ENCODE measurements around the gene LIN7C. TPM values are rescaled to one million over a fixed set of nuclear protein-coding genes. Genes with fewer than 3 reads are reported as not detected.

LIN7C gene
- total RNA-seq, 3 donors from 2014 or later (not counting 1 experiment from before 2014, with no cell fraction given) = 16.4 to 25.3 (median 22.5) TPM

GRCh38 chr11:27514076-27514475 is 7.5 kb upstream of the LIN7C start:
- H3K27me3 ChIP-seq (ENCODE audit: control insufficient read depth, insufficient read depth, low read length) = no peaks in the 10 kb centered on the region
- no peak overlapping the region for H3K27ac Mint-ChIP-seq
- peaks cover 8 to 31% of the 10 kb centered on the region in 2 donors for H3K27me3 Mint-ChIP-seq (ENCODE audit: low read depth in 2 of 2)
- WGBS (ENCODE audit: insufficient coverage) = 94% methylated on average over 4 of the region's 4 CpGs
- H3K36me3 ChIP-seq (ENCODE audit: control insufficient read depth, insufficient read depth, low read length) = no peaks in the 10 kb centered on the region
- no peaks in the 10 kb centered on the region for H3K36me3 Mint-ChIP-seq
- intact Hi-C loops (cut with micrococcal nuclease) = no loop called here
- DNase-seq (no peak), ATAC-seq (no peak)
- H3K9me3 Mint-ChIP-seq = no peaks in the 10 kb centered on the region
- H3K4me3 Mint-ChIP-seq = no peak overlapping the region
- no peaks in the 10 kb centered on the region for H3K4me1 ChIP-seq (ENCODE audit: control insufficient read depth, insufficient read depth, low read length)
- H3K4me3 ChIP-seq (ENCODE audit: low read length) = no peak overlapping the region
- H3K27ac ChIP-seq (ENCODE audit: low read length) = no peak overlapping the region
- TF ChIP-seq, protein P1, sequence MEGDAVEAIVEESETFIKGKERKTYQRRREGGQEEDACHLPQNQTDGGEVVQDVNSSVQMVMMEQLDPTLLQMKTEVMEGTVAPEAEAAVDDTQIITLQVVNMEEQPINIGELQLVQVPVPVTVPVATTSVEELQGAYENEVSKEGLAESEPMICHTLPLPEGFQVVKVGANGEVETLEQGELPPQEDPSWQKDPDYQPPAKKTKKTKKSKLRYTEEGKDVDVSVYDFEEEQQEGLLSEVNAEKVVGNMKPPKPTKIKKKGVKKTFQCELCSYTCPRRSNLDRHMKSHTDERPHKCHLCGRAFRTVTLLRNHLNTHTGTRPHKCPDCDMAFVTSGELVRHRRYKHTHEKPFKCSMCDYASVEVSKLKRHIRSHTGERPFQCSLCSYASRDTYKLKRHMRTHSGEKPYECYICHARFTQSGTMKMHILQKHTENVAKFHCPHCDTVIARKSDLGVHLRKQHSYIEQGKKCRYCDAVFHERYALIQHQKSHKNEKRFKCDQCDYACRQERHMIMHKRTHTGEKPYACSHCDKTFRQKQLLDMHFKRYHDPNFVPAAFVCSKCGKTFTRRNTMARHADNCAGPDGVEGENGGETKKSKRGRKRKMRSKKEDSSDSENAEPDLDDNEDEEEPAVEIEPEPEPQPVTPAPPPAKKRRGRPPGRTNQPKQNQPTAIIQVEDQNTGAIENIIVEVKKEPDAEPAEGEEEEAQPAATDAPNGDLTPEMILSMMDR (IDR thresholded peaks at IDR 0.05) = no peak
- no peaks in the 10 kb centered on the region for H3K9me3 ChIP-seq (ENCODE audit: control insufficient read depth, insufficient read depth, low read length)
- H3K4me1 Mint-ChIP-seq = peaks cover 0 to 3% of the 10 kb centered on the region in 2 donors

DNA sequence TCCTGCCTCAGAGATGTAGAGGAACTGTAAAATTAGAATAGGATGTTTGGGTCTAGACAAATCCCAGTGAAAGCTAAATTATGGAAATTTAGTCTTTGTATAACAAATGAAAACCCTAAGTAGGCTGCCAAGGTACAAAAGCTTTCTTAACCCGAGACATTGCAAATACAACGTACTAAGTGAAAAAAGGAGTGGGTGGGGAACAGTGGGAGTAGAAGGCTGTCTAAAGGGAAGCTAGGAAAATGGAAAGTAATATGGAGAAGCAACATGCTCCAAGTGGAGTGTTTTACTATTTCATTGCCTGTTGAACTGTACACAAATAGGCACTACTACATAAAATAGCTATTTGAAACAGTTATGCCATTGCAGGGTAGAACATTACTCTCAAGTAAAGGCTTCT is 6.8 kb upstream of the LIN7C start:
- DNase-seq (no peak), ATAC-seq (no peak)
- Histone ChIP-seq H3K36me3 (ENCODE audit: control insufficient read depth, insufficient read depth, low read length) (no peaks in the 10 kb centered on the region), H3K27me3 (ENCODE audit: control insufficient read depth, insufficient read depth, low read length) (no peaks in the 10 kb centered on the region), H3K4me1 (ENCODE audit: control insufficient read depth, insufficient read depth, low read length) (no peaks in the 10 kb centered on the region), H3K27ac (ENCODE audit: low read length) (no peak overlapping the region), H3K4me3 (ENCODE audit: low read length) (no peak overlapping the region), H3K9me3 (ENCODE audit: control insufficient read depth, insufficient read depth, low read length) (no peaks in the 10 kb centered on the region)
- Mint-ChIP-seq H3K4me3 (no peak overlapping the region), H3K36me3 (no peaks in the 10 kb centered on the region), H3K27me3 (ENCODE audit: low read depth in 2 of 2) (peaks cover 5 to 25% of the 10 kb centered on the region in 2 donors), H3K9me3 (no peaks in the 10 kb centered on the region), H3K4me1 (peaks cover 0 to 6% of the 10 kb centered on the region in 2 donors), H3K27ac (no peak overlapping the region)
- WGBS (ENCODE audit: insufficient coverage) = 100% methylated on average over 2 of the region's 2 CpGs
- TF ChIP-seq, protein P1 (IDR thresholded peaks at IDR 0.05) = no peak
- intact Hi-C loops (cut with micrococcal nuclease) = no loop called here

DNA sequence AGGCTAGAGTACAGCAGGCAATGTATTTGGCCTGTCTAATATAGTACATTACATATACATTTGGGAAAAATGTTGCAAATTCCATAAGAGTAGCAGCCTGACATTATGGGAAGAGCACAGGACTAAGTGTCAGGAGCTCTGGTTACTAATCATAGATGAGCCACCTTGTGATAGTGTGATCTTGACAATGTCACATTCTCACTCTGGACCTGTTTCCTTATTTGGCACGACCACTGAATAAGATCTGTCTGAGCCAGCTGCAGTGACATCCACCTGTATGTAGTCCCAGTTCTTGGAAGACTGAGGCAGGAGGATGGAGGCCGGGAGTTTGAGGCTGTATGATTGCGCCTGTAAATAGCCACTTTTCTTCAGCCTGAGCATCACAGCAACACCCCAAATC is 5.7 kb upstream of the LIN7C start:
- H3K4me3 ChIP-seq (ENCODE audit: low read length) = no peak overlapping the region
- peaks cover 6 to 18% of the 10 kb centered on the region in 2 donors for H3K4me1 Mint-ChIP-seq
- 89% methylated on average over 2 of the region's 3 CpGs for WGBS (ENCODE audit: insufficient coverage)
- H3K27ac ChIP-seq (ENCODE audit: low read length) = no peak overlapping the region
- no peak overlapping the region for H3K27ac Mint-ChIP-seq
- no peaks in the 10 kb centered on the region for H3K36me3 ChIP-seq (ENCODE audit: control insufficient read depth, insufficient read depth, low read length)
- no peaks in the 10 kb centered on the region for H3K27me3 ChIP-seq (ENCODE audit: control insufficient read depth, insufficient read depth, low read length)
- DNase-seq (no peak), ATAC-seq (no peak)
- peaks cover 0 to 3% of the 10 kb centered on the region in 2 donors for H3K9me3 Mint-ChIP-seq
- no peaks in the 10 kb centered on the region for H3K36me3 Mint-ChIP-seq
- TF ChIP-seq, protein P1 (IDR thresholded peaks at IDR 0.05) = no peak
- intact Hi-C loops (cut with micrococcal nuclease) = no loop called here
- peaks cover 0 to 13% of the 10 kb centered on the region in 2 donors for H3K27me3 Mint-ChIP-seq (ENCODE audit: low read depth in 2 of 2)
- H3K4me1 ChIP-seq (ENCODE audit: control insufficient read depth, insufficient read depth, low read length) = no peaks in the 10 kb centered on the region
- no peaks in the 10 kb centered on the region for H3K9me3 ChIP-seq (ENCODE audit: control insufficient read depth, insufficient read depth, low read length)
- no peak overlapping the region for H3K4me3 Mint-ChIP-seq

- Histone ChIP-seq H3K4me3 (ENCODE audit: low read length) (no peak overlapping the region), H3K4me1 (ENCODE audit: control insufficient read depth, insufficient read depth, low read length) (peaks cover 8% of the 10 kb centered on the region), H3K9me3 (ENCODE audit: control insufficient read depth, insufficient read depth, low read length) (no peaks in the 10 kb centered on the region), H3K27me3 (ENCODE audit: control insufficient read depth, insufficient read depth, low read length) (no peaks in the 10 kb centered on the region), H3K27ac (ENCODE audit: low read length) (no peak overlapping the region), H3K36me3 (ENCODE audit: control insufficient read depth, insufficient read depth, low read length) (no peaks in the 10 kb centered on the region)
- Mint-ChIP-seq H3K4me1 (peaks cover 23 to 38% of the 10 kb centered on the region in 2 donors), H3K36me3 (no peaks in the 10 kb centered on the region), H3K27ac (no peak overlapping the region), H3K27me3 (ENCODE audit: low read depth in 2 of 2) (peaks cover 0 to under 1% of the 10 kb centered on the region in 2 donors), H3K4me3 (no peak overlapping the region), H3K9me3 (peaks cover 0 to 3% of the 10 kb centered on the region in 2 donors)
- DNase-seq (no peak), ATAC-seq (no peak)
- 96% methylated on average over 3 of the region's 4 CpGs for WGBS (ENCODE audit: insufficient coverage)
- intact Hi-C loops (cut with micrococcal nuclease) = no loop called here
- TF ChIP-seq, protein P1 (IDR thresholded peaks at IDR 0.05) = no peak
Observed at GRCh38 chr11:27509908-27510307, 3.3 kb upstream of the LIN7C start.
